GM12891 (cell line): ENCODE results near the gene HTRA1.

Experiments
- POLR2A ChIP-seq: IDR thresholded peaks from 2 replicates; pipeline ENCODE4 v1.6.1; 2011; ENCODE audit warnings: low read depth, low read length, control low read depth
- SPI1 ChIP-seq: IDR thresholded peaks from 2 replicates; pipeline ENCODE4 v1.6.1; 2011; ENCODE audit warnings: low read depth, low read length, control low read depth
- TAF1 ChIP-seq: IDR thresholded peaks from 2 replicates; pipeline ENCODE4 v1.6.1; 2011; ENCODE audit warnings: low read depth, low read length, control low read depth

- TF ChIP-seq TAF1 (no peak), POLR2A (no peak), SPI1 (no peak)
These were observed 94.1 kb downstream of the HTRA1 start for GRCh38 chr10:122555442-122555841.
